ENCODE measurements around the gene MRTFA.
"Not testable (repeated sequence)": the region's sequence is repeated elsewhere in the genome, so short reads cannot be mapped to it uniquely, and the experiment has no call there.

The MRTFA gene

DNA sequence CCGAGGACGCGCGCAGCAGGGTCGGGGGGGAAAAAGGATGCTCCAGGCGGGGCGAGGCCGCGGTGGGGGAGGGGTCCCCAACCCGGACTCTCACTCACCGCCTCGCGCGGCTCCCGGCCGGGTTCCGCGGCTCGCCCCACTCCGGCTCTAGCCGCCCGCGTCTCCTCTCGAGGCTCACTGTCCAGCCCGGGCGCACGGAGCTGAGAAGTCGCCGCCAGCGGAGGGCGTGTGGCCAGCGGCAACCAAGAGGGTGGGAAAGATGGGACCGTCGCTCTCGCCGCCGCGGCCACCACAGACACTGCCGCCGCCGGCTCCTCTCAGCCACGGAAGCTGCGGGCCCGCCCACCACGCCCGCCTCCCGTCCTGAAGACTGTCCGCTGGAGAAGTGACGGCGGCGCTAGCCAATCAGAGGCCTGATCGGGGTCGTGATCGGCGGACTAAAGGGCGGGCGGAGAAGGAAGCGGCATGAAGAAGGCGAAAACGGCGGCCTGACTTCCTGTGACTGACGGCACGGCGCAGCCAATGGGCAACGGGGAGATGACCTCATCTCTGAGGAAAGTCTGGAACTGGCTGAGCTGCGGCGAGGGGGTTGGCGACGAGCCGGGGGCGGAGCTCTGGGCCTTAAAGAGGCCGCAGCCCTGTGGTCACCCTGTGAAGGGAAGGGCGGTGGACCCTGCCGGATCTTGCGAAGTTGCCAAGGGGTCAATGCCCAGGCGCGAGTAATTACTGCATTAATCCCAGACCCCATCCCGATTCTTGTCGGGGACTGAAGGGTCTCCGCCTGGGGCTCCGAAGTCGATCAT, at the start of gene MRTFA:
Gene MRTFA, minus strand, starts transcription at position 340 of the 803 bp plus-strand sequence.
- peak; percentile 99 for DNase-seq

DNA sequence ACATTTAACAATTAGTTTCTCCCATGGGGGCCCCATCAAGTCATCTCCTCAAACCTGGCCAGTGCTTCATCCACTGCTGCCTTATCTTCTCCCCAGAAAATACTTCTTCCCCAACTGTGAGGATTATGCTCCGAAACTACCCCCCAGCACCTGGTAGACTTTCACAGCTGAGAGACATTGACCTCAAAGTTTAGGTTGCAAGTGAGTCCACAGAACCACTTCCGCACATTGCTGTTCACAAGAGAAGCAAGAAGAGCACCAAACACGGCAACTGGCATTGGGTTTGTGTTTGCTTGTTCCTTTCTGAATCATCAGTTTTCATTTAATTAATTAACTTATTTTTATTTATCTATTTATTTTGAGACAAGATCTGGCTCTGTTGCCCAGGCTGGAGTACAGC, 48.9 kb upstream of the MRTFA start:
- no peak for DNase-seq

DNA sequence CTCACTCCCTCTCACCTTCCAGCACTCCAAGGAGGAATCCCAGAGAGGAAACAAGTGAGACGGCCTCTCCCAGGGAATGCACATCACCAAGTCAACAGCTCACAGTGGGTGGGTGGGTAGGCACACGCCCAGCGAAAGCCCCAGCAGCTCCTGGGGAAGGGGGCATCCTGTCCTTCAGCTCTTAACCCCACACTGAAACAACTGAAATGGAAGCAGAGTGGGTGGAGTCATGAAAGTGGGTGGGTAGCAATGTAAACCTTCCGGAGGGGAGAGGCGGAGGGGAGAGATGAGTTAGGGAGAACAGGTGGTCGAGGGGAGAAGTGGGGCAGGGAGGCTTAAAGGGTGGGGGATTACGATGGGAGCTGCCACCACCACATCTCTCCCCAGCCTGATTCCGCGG, 48.2 kb upstream of the MRTFA start:
- DNase-seq: no peak

DNA sequence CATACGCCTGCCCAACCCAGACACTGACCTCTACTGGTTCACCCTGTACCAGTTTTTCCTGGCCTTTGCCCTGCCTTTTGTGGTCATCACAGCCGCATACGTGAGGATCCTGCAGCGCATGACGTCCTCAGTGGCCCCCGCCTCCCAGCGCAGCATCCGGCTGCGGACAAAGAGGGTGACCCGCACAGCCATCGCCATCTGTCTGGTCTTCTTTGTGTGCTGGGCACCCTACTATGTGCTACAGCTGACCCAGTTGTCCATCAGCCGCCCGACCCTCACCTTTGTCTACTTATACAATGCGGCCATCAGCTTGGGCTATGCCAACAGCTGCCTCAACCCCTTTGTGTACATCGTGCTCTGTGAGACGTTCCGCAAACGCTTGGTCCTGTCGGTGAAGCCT, 44.9 kb upstream of the MRTFA start:
- DNase-seq: no peak

DNA sequence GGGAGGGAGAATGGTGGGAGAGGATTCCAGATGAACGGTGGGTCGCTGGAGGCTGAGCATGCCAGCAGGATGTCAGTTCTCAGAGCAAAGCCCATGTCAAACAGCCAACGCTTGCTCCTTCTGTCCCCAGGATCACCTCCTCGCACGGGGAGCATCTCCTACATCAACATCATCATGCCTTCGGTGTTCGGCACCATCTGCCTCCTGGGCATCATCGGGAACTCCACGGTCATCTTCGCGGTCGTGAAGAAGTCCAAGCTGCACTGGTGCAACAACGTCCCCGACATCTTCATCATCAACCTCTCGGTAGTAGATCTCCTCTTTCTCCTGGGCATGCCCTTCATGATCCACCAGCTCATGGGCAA, 44.3 kb upstream of the MRTFA start:
- no peak for DNase-seq

DNA sequence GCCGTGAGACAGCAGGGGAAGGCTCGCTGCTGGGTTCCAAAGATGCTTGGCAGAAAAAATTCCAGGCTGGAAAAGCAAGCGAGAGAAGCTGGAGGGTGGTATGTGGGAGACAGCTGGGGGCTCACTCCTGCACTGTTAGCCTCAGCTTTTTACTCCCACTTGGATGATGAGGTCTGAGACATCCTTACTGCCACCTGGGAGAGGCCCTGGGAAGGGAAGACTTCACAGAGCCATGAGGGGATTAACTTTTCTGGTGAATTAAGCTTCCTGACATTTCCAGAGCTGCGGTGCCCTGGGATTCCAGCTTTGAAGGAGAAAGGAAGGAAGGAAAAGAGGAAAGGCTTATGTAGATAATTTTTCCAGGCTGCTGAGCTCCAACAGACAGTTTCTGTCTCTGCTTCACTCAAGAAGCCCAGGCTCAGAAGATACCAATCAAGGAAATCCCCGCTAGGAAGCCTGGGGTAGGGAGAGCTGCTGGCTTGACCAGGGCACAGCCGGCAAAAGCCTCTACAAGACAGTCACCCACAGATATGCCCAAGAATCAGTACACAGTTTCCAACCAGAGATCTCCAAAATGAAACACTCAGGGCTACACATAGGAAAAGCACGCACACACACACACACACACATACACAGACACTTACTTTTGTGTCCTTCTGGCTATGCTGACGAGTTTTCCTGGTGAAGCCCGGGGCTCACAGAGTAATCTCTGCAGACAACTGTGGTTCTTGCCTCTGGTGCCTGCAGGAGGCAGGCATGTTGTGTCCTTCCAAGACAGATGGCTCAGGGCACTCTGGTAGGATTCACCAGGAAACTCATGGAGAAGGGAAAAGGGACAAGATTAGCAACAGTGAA, 43.7 kb upstream of the MRTFA start:
- no peak for DNase-seq

DNA sequence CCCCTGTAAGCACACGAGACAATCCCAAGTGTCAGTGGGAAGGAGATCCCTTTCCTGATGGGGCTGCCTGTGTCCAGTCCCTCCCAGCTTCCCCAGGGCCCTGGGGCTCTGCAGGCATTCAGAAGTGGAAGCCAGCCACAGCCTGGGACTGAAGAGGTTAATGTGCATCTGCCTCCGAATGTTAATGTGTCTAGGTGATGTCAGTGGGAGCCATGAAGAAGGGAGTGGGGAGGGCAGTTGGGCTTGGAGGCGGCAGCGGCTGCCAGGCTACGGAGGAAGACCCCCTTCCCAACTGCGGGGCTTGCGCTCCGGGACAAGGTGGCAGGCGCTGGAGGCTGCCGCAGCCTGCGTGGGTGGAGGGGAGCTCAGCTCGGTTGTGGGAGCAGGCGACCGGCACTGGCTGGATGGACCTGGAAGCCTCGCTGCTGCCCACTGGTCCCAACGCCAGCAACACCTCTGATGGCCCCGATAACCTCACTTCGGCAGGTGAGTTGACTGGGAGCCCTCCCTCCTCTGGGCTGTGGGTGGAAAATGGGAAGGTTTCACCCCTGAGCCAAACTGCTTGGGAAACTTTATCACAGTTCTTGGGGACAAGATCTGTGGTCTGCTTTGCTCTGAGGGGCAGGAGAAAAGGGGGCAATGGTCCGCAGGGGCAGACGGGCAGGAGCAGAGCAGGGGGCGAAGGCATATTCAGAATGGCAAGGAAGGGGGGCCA, 42.9 kb upstream of the MRTFA start, which contains the start of gene MCHR1:
Gene MCHR1, plus strand, starts transcription at position 236 of the 715 bp plus-strand sequence. Its CDS starts 169 bp downstream, at position 405.
- DNase-seq: no peak

DNA sequence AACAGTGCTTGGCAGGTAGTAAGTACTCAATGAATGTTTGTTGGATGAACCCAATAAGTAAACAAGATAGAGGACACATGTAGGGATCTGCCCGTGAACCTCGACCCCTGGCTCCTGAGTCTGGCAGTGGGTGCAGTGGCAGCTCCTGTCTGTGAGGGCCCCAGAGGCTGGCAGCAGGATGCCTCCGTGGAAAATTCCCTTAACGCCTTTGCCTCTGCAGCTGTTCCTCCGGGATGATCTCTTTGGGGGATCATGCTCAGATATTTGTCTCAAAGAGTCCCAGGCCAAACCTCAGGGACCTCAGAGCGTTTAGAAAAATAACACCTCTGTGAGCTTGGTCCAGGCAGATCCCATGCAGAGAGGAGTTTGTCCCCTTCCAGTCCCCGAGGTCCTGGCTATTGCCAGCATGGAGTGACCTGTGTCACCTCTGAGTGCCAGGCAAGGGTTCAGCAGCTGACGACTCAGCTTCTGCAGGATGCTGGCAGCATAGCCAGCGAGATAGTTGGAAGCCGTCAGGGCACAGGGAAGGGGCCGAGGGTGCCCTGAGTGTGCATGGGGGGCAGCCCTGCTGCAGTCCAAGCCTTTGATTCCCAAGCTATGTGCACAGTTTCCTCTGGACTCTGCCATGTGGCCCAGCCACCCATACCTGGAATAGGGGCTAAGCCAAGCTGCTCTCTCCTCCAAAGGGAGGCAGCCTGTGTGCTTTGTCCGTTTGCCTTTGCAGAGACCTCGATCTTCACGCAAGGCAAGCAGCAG, 42.2 kb upstream of the MRTFA start:
- no peak for DNase-seq

DNA sequence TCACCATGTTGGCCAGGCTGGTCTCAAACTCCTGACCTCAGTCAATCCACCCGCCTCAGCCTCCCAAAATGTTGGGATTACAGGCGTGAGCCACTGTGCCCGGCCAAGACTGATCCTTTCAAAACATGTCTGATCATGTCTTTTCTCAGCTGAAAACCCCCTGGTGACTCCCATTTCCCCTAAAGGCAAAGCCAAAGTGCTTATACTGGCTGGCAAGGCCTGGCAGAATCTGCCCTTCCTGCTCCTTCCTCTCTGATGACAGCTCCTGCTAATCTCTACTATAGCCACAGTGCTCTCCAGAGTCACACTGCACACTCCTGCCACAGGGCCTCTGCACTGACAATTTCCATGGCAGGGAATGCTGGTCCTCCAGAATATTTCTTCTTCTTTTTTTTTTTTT, 40.1 kb upstream of the MRTFA start:
- DNase-seq: no peak

DNA sequence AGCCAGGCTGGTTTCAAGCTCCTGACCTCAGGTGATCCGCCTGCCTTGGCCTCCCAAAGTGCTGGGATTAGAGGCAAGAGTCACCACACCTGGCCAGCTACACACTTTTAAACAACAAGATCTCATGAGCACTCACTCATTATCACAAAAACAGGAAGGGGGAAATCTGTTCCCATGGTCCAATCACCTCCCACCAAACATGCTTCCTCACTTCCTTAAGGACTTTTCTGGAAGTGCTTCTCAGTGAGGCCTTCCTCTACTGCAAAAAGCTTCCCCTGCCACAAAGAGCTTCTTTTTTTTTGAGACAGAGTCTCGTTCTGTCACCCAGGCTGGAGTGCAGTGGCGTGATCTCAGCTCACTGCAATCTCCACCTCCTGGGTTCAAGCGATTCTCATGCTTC, 39.6 kb upstream of the MRTFA start:
- DNase-seq: not testable (repeated sequence)

DNA sequence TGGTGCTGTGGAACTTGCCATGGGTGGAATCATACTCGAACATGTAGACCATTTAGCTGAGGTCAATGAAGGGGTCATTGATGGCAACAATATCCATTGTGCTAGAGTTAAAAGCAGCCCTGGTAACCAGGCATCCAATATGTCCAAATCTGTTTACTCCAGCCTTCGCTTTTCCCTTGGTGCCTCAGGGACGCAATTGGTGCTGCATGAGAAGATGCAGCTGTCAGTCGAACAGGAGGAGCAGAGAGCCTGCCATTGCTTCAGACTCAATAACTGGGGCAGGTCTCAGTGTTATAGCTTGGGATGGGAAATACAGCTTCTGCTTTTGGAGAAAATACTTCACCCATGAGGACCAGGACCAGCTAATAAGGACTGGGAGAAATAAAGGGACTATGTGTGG, 37.8 kb upstream of the MRTFA start:
- DNase-seq: no peak

DNA sequence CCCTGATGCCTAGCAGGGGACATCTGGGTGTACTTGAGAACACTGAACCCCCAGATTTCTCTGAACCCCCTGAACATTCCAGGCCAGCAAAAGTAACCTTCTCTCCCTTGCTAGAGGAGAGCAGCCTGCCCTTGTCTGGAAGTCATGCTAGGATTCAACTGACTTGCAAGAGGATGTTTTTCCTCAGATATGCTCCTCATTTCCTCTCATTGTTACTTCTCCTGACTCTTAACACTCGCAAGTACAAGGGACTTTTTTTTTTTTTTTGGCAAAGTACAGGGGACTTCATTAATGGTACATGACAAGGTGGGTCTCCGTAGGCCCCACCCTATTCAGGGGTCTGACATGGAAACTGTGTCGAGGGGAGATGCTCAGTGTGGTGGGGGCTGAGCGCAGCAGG, 36.5 kb upstream of the MRTFA start:
- no peak for DNase-seq

DNA sequence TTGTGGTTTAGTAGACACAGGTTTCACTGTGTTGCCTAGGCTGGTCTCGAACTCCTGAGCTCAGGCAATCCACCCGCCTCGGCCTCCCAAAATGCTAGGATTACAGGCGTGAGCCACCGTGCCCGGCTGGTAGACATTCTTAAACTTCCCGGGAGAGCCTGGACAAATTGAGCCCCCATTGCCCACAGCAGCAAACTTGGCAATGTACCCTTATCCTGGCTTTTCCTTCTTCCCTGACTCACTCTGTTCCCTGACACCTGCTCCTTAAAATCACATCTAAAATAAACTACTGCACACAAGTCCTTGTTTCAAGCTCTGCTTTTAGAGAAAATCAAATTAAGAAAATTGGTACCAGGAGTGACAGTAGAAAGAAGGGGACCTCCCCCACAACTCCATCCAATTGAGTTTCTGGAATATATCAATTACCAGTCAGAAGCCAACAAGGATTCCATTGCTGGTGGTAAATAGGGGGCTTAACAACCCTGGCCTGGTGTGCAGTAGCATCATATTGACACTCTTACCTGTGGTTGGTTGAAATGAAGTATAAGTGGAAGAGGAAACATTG, 35.4 kb upstream of the MRTFA start:
- no peak for DNase-seq

DNA sequence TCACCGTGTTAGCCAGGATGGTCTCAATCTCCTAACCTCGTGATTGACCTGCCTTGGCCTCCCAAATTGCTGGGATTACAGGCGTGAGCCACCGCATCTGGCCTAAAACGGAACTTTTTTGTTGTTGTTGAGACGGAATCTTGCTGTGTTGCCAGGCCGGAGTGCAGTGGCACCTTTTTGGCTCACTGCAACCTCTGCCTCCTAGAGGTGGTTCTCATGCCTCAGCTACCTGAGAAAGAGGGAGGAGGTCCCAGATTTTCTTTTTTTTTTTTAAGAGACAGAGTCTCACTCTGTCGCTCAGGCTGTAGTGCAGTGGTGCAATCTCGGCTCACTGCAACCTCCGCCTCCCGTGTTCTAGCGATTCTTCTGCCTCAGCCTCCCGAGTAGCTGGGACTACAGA, 34.9 kb upstream of the MRTFA start:
- no peak for DNase-seq

DNA sequence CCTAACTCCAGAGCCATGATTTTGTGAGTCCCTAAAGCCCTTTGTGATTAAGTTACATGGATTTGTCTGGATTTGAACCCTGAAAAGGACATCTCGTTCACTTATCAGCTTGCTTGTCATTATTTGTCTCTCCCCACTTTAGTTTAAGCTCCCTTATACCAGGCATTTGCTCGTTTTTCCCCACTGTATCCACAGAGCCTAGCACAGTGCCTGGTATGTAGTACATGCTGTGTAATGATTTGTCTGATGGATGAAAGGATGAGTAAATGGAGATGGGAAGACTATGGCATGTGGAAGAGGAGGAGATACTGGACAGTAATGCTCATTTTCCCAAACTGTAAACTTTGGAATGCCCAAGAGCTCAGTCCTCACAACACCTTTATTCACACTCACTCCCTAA, 33.5 kb upstream of the MRTFA start:
- DNase-seq: no peak

DNA sequence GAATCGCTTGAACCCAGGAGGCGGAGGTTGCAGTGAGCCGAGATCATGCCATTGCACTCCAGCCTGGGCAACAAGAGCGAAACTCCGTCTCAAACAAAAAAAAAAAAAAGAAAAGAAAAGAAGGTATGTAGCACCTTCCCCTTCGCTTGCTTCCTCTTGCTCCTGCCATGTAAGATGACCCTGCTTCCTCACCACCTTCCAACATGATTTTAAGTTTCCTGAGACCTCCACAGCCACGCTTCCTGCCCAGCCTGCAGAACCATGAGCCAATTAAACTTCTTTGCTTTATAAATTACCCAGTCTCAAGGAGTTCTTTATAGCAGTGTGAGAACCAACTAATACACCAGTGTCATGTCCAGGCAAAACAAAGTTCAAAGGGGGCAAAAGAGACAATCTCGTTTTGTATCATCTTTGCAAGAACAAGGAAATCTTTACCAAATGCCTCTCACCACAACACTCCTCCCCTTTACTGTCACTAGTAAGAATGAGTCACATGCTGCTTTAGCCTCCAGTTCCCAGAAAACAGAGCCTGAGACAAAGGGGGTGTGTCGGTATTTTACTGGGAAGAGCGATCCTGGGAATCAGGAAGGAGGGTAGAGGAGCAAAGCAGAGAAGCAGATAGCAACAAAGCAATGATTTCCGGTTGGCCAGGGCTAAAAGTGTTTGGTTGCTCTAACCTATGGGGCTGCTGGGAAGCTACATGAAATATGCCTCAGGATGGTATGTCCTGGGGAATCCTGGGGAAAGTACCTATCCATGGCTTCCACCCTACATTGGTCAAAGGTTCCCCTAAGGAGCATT, 32.3 kb upstream of the MRTFA start:
- DNase-seq: peak; percentile 36

DNA sequence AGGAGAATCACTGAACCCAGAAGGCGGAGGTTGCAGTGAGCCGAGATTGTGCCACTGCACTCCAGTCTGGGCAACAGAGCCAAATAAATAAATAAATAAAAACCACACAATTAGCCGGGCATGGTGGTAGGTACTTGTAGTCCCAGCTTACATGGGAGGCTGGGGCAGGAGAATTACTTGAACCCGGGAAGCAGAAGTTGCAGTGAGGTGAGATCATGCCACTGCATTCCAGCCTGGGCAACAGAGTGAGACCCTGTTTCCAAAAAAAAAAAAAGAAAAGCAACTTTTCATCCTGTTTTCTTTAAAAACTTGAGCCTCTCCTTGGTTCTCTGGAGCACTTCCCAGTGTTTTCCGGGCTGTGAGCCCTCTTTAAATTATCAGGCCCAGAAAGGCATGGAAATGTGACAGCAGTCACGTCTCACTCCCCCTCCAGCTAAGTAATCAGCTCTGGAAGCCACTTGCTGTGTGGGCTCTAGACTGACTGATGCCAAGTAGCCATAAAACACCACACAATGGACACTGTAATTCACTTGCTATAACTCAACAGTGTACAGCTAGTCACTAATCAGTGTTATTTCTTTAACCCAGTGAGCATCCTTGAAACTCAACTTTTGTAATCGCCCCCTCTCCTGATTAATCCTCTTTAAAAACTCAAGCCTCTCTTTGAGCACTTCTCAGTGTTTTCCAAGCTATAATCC, 29.8 kb upstream of the MRTFA start:
- no peak for DNase-seq

DNA sequence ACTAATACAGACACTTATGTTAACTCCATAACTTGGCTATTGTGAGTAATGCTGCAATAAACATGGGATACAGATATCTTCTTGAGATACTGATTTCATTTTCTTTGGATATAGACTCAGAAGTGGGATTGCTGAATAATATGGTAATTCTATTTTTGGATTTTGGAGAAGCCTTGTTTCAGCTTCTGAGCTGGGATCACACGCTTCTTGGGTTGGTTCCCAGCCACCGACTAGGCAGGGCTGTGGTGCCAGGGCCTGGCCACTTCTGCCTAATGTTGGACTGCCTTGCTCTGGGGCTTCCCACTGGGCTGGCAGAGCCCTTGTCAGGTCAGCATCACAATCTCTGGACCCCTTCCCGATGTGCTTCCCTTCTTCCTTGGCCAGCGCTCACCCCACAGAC, 28.8 kb upstream of the MRTFA start:
- no peak for DNase-seq

DNA sequence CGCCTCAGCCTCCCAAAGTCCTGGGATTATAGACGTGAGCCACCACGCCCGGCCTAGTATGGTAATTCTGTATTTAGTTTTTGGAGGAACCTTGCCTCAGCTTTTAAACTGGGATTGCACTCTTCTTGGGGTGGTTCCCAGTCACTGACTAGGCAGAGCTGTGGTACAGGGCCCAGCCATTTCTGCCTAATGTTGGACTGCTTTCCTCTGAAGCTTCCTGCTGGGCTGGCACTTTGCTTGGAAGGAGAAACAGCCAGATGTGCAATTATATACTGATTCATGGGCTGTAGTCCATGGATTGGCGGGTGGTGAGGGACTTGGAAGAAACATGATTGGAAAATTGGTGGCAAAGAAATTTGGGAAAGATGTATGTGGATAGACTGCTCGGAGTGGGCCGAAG, 25.2 kb upstream of the MRTFA start:
- DNase-seq: no peak

DNA sequence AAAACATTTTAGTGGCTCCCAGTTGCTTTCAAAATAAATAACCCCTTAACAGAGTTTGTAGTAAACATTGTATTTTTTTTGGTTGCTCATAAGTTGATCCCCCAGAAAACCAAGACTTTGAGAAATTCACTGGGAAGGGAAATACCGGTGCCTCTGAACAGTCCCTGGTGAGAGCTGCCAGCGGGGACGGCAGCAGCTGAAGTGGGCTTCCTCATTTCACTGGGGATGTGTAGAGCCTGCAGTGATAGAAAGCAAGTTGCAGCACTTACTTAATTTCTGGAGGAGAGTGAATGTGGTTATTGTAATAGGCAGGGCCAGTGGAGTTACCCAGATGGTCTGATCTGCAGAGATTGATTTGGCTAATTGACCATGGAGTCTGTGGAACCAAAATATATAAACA, 24.2 kb upstream of the MRTFA start:
- DNase-seq: no peak

DNA sequence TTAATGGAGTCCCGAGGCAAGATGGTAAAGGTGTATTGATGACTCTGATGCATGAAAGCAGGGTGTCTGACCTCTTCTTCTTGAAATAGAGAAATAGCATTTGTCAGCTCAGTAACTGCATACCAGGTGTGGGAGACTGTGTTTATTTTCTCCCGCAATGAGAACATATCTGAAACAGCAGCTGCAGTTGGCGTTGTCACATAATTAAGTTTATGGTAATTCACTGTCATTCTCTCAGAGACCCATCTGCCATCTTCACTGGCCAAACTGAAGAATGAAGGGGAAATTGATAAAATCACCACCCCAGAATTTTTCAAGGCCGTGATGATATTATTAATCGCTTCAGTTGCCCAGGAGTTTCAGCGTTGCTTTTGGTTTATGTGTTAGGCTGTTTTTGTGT, 22.6 kb upstream of the MRTFA start:
- DNase-seq: no peak
